Smooth muscle cell (in vitro differentiated cells): Measurements from ENCODE around the gene SULT2B1. TPM values are rescaled to one million over a fixed set of nuclear protein-coding genes. Genes with fewer than 3 reads are reported as not detected.

ENCODE experiments used
- DNase-seq: peaks from one replicate; lab custom pipeline; 2025; ENCODE audit not compliant: unreplicated experiment; lab: John Stamatoyannopoulos, UW
- H2AFZ ChIP-seq: fragments of 200-600 bp; sonication (generic); 2 replicates; pipeline ENCODE4 v1.6.0; 2016; ENCODE audit warnings: antibody characterized with exemption, low read depth, mild to moderate bottlenecking
- H3F3A ChIP-seq: fragments of 200-600 bp; sonication (generic); 2 replicates; pipeline ENCODE4 v1.6.0; 2017; ENCODE audit warnings: antibody characterized with exemption, low read depth
- H3K27ac ChIP-seq: fragments of 200-600 bp; sonication (generic); 2 replicates; pipeline ENCODE4 v1.5.1; 2016; ENCODE audit warnings: low read depth, mild to moderate bottlenecking
- H3K27me3 ChIP-seq: fragments of 200-600 bp; sonication (generic); 2 replicates; pipeline ENCODE4 v1.6.1; 2016; ENCODE audit warnings: low read depth, mild to moderate bottlenecking
- H3K36me3 ChIP-seq: fragments of 200-600 bp; sonication (generic); 2 replicates; pipeline ENCODE4 v1.5.1; 2016; ENCODE audit warnings: low read depth
- H3K4me1 ChIP-seq: fragments of 200-600 bp; sonication (generic); 2 replicates; pipeline ENCODE4 v1.5.1; 2016; ENCODE audit warnings: low read depth
- H3K4me2 ChIP-seq: fragments of 200-600 bp; sonication (generic); 2 replicates; pipeline ENCODE4 v1.6.0; 2016; ENCODE audit warnings: mild to moderate bottlenecking
- H3K4me3 ChIP-seq: fragments of 200-600 bp; sonication (generic); 2 replicates; pipeline ENCODE4 v1.5.1; 2016; ENCODE audit warnings: mild to moderate bottlenecking
- H3K79me2 ChIP-seq: fragments of 200-600 bp; sonication (generic); 2 replicates; pipeline ENCODE4 v1.6.0; 2016; ENCODE audit warnings: low read depth, mild to moderate bottlenecking
- H3K9ac ChIP-seq: fragments of 200-600 bp; sonication (generic); 2 replicates; pipeline ENCODE4 v1.6.0; 2016; ENCODE audit warnings: low read depth
- H3K9me3 ChIP-seq: fragments of 200-600 bp; sonication (generic); replicated peaks from 2 replicates; pipeline ENCODE4 v1.5.1; 2016; ENCODE audit warnings: low read depth
- H4K20me1 ChIP-seq: fragments of 200-600 bp; sonication (generic); 2 replicates; pipeline ENCODE4 v1.6.0; 2016; ENCODE audit warnings: low read depth
- WGBS: methylation state at CpG from one replicate; pipeline ENCODE4 v1.1.7; 2016; ENCODE audit warnings: low lambda C conversion rate; 5-methylcytosine and 5-hydroxymethylcytosine counted together
- polyA plus RNA-seq: library from polyadenylated mRNA; unstranded; fragments of >200 nt; fragmentation: Nextera tagmentation; extraction: Ambion mirVana; gene quantifications from 2 replicates; pipeline ENCODE4 v1.2.1, GENCODE V29; 2016
- total RNA-seq: library from RNA; depleted of rRNA; stranded (reverse); fragments of >200 nt; gene quantifications from 2 replicates; pipeline ENCODE4 v1.2.3, GENCODE V29; 2014
- TF ChIP-seq, protein P1 (sequence below): fragments of 200-600 bp; sonication (generic); IDR thresholded peaks from 2 replicates; pipeline ENCODE4 v1.5.1; 2017; ENCODE audit warnings: borderline replicate concordance, mild to moderate bottlenecking, antibody characterized with exemption; ENCODE audit not compliant: insufficient read depth, poor library complexity, severe bottlenecking

Gene SULT2B1
- total and polyA plus RNA-seq, 2 experiments from 2014 or later: 1.7 to 2.3 TPM

DNA sequence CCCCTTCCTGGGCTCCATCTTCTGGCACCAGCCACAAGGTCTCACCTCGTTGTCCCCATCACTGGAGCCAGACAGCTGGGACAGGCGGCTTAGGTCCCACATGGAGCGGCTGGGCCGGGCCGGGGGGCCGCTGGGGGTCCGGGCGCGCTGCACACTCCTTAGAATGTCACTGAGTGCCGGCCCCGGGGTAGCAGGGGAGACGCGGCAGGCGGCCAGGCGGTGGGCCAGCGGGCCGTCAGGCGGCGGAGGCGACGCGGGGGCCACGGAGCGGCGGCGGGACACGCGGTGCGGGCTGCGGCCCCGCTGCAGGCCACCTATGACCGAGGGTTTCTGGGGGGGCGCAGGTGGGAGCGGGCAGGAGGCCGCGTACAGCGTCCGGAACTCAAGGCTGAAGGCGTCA, 51.5 kb downstream of the SULT2B1 start:
- H3K4me1 ChIP-seq: no peaks in the 10 kb centered on the region
- no peaks in the 10 kb centered on the region for H3K9me3 ChIP-seq
- DNase-seq: no peak
- TF ChIP-seq, protein P1, sequence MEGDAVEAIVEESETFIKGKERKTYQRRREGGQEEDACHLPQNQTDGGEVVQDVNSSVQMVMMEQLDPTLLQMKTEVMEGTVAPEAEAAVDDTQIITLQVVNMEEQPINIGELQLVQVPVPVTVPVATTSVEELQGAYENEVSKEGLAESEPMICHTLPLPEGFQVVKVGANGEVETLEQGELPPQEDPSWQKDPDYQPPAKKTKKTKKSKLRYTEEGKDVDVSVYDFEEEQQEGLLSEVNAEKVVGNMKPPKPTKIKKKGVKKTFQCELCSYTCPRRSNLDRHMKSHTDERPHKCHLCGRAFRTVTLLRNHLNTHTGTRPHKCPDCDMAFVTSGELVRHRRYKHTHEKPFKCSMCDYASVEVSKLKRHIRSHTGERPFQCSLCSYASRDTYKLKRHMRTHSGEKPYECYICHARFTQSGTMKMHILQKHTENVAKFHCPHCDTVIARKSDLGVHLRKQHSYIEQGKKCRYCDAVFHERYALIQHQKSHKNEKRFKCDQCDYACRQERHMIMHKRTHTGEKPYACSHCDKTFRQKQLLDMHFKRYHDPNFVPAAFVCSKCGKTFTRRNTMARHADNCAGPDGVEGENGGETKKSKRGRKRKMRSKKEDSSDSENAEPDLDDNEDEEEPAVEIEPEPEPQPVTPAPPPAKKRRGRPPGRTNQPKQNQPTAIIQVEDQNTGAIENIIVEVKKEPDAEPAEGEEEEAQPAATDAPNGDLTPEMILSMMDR: no peak
- H3K9ac ChIP-seq: no peak overlapping the region
- no peaks in the 10 kb centered on the region for H4K20me1 ChIP-seq
- no peak overlapping the region for H3K27ac ChIP-seq
- no peak overlapping the region for H3K4me3 ChIP-seq
- WGBS: 99% methylated on average over 24 of the region's 39 CpGs
- H2AFZ ChIP-seq: no peak overlapping the region
- H3F3A ChIP-seq: no peaks in the 10 kb centered on the region
- H3K27me3 ChIP-seq: no peaks in the 10 kb centered on the region
- no peak overlapping the region for H3K4me2 ChIP-seq
- H3K36me3 ChIP-seq: no peaks in the 10 kb centered on the region
- no peaks in the 10 kb centered on the region for H3K79me2 ChIP-seq

- Histone ChIP-seq H3F3A (no peaks in the 10 kb centered on the region), H3K4me2 (no peak overlapping the region), H2AFZ (no peak overlapping the region), H3K4me1 (no peaks in the 10 kb centered on the region), H3K27ac (no peak overlapping the region), H3K9ac (no peak overlapping the region), H3K9me3 (no peaks in the 10 kb centered on the region), H3K27me3 (no peaks in the 10 kb centered on the region), H3K36me3 (no peaks in the 10 kb centered on the region), H3K79me2 (no peaks in the 10 kb centered on the region), H4K20me1 (no peaks in the 10 kb centered on the region), H3K4me3 (no peak overlapping the region)
- DNase-seq: no peak
- WGBS: 98% methylated on average over 9 of the region's 9 CpGs
- TF ChIP-seq, protein P1: no peak
Observed at GRCh38 chr19:48603850-48604249, 51.9 kb downstream of the SULT2B1 start.

- WGBS: 94% methylated on average over 39 of the region's 39 CpGs
Observed at GRCh38 chr19:48606463-48607358, 54.7 kb downstream of the SULT2B1 start, which contains the start of gene SPACA4. Gene SPACA4, plus strand, starts transcription at chr19:48606742. Its CDS starts 237 bp downstream, at chr19:48606979.

More at GRCh38 chr19:48606463-48607358, 54.7 kb downstream of the SULT2B1 start, which contains the start of gene SPACA4:
- H3K4me2 ChIP-seq: no peak within 1 kb of the TSS
- no peaks in the 10 kb centered on the region for H3K79me2 ChIP-seq
- TF ChIP-seq, protein P1: no peak
- H3K36me3 ChIP-seq: no peaks in the 10 kb centered on the region
- DNase-seq: no peak
- no peaks in the 10 kb centered on the region for H3K4me1 ChIP-seq
- H2AFZ ChIP-seq: no peak within 1 kb of the TSS
- H3K27ac ChIP-seq: no peak within 1 kb of the TSS
- H4K20me1 ChIP-seq: no peaks in the 10 kb centered on the region
- H3K4me3 ChIP-seq: no peak within 1 kb of the TSS
- H3K9me3 ChIP-seq: no peaks in the 10 kb centered on the region
- H3F3A ChIP-seq: no peaks in the 10 kb centered on the region
- no peaks in the 10 kb centered on the region for H3K27me3 ChIP-seq
- H3K9ac ChIP-seq: no peak within 1 kb of the TSS
